ENCODE data around the gene PPOX.

DNA sequence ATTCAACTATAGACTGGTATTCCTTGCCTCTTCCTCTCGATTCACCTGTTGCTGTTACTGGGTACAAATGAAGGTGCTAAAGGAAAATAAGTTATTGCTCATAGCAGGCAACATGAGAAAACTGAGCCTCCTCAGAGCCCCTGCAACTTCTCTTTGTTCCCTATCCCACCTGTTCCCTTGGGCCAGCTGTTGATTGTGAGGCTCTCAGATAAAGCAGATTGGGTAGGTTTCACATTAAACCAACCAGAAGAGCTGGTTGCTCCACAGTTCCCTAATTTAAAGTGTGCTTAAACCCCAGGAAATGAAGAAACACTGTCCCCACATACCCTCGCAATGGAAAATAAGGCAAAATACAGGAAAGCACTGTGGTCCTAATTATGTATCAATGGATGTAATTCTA, 38.6 kb upstream of the PPOX start:
- TF ChIP-seq, protein P1, sequence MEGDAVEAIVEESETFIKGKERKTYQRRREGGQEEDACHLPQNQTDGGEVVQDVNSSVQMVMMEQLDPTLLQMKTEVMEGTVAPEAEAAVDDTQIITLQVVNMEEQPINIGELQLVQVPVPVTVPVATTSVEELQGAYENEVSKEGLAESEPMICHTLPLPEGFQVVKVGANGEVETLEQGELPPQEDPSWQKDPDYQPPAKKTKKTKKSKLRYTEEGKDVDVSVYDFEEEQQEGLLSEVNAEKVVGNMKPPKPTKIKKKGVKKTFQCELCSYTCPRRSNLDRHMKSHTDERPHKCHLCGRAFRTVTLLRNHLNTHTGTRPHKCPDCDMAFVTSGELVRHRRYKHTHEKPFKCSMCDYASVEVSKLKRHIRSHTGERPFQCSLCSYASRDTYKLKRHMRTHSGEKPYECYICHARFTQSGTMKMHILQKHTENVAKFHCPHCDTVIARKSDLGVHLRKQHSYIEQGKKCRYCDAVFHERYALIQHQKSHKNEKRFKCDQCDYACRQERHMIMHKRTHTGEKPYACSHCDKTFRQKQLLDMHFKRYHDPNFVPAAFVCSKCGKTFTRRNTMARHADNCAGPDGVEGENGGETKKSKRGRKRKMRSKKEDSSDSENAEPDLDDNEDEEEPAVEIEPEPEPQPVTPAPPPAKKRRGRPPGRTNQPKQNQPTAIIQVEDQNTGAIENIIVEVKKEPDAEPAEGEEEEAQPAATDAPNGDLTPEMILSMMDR (IDR thresholded peaks at IDR 0.05) = no peak
- TF ChIP-seq EP300 (IDR thresholded peaks at IDR 0.05) = no peak
